IMR-90 (cell line): Measurements from ENCODE around the gene TRIM33.

Experiments used
- NFE2L2 ChIP-seq: fragments of 150-350 bp; IDR thresholded peaks from 2 replicates; pipeline ENCODE4 v1.6.1; 2016; ENCODE audit warnings: low read depth, mild to moderate bottlenecking, low read length
- POLR2A ChIP-seq: IDR thresholded peaks from 2 replicates; pipeline ENCODE4 v1.6.1; 2012; ENCODE audit warnings: mild to moderate bottlenecking, low read depth, low read length
- SMC3 ChIP-seq: fragments of 150-350 bp; IDR thresholded peaks from 2 replicates; pipeline ENCODE4 v1.6.1; 2016; ENCODE audit warnings: low read depth, mild to moderate bottlenecking, antibody characterized with exemption, low read length, moderate library complexity
- TF ChIP-seq, protein P1 (sequence below): conservative IDR thresholded peaks from 2 replicates; pipeline ENCODE4 v1.5.1; 2012; ENCODE audit warnings: mild to moderate bottlenecking, low read depth, low read length, improper control_type of control experiment
- TF ChIP-seq, protein P2 (sequence below): fragments of 150-350 bp; IDR thresholded peaks from 2 replicates; pipeline ENCODE4 v1.6.1; 2016; ENCODE audit warnings: low read depth, mild to moderate bottlenecking, low read length, moderate library complexity, borderline replicate concordance

DNA sequence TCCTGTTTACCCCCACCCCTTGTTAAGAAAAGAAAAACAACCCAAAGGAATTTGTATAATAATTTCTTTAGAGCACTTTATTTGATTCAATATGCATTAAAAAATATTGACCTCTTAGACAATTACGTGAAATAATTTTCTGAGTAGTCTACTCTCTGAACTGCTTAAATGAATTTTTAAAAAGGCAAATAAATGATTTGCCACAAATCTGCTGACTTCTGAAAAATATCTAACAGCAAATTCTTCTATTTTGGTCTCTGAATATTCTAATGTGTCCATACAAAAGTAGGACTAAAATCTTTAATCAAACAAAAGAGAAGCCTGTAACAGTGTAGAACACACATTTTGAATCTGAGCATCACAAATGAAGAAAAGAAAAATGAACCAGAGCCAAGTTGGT, 115.1 kb downstream of the TRIM33 start:
- TF ChIP-seq SMC3 (no peak), NFE2L2 (no peak), POLR2A (no peak)
- TF ChIP-seq, protein P1, sequence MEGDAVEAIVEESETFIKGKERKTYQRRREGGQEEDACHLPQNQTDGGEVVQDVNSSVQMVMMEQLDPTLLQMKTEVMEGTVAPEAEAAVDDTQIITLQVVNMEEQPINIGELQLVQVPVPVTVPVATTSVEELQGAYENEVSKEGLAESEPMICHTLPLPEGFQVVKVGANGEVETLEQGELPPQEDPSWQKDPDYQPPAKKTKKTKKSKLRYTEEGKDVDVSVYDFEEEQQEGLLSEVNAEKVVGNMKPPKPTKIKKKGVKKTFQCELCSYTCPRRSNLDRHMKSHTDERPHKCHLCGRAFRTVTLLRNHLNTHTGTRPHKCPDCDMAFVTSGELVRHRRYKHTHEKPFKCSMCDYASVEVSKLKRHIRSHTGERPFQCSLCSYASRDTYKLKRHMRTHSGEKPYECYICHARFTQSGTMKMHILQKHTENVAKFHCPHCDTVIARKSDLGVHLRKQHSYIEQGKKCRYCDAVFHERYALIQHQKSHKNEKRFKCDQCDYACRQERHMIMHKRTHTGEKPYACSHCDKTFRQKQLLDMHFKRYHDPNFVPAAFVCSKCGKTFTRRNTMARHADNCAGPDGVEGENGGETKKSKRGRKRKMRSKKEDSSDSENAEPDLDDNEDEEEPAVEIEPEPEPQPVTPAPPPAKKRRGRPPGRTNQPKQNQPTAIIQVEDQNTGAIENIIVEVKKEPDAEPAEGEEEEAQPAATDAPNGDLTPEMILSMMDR: no peak
- TF ChIP-seq, protein P2, sequence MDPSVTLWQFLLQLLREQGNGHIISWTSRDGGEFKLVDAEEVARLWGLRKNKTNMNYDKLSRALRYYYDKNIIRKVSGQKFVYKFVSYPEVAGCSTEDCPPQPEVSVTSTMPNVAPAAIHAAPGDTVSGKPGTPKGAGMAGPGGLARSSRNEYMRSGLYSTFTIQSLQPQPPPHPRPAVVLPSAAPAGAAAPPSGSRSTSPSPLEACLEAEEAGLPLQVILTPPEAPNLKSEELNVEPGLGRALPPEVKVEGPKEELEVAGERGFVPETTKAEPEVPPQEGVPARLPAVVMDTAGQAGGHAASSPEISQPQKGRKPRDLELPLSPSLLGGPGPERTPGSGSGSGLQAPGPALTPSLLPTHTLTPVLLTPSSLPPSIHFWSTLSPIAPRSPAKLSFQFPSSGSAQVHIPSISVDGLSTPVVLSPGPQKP: no peak
